Fibroblast of the aortic adventitia (primary cell): Measurements from ENCODE around the gene ASAP3. TPM values are rescaled to one million over a fixed set of nuclear protein-coding genes. Genes with fewer than 3 reads are reported as not detected.
A peak's percentile ranks its signal among the peaks of the same experiment; 100 is the strongest.

Experiments
- DNase-seq: peaks from one replicate; pipeline ENCODE4 v3.0.0-alpha.2; 2010; ENCODE audit warnings: low read depth
- H3K4me3 ChIP-seq: 2 replicates; pipeline ENCODE4 v1.5.1; 2011; ENCODE audit warnings: low read depth, mild to moderate bottlenecking, control low read depth, low read length, moderate library complexity
- total RNA-seq: library from RNA; depleted of rRNA; stranded (reverse); fragments of >200 nt; gene quantifications from 2 replicates; pipeline ENCODE4 v1.2.3, GENCODE V29; 2012; ENCODE audit warnings: low replicate concordance
- TF ChIP-seq, protein P1 (sequence below): IDR thresholded peaks from 2 replicates; pipeline ENCODE4 v1.5.1; 2011; ENCODE audit warnings: mild to moderate bottlenecking, low read length, control low read depth, inconsistent platforms; ENCODE audit not compliant: insufficient read depth

The ASAP3 gene
- total RNA-seq, 1 donor = 46.9 TPM

DNA sequence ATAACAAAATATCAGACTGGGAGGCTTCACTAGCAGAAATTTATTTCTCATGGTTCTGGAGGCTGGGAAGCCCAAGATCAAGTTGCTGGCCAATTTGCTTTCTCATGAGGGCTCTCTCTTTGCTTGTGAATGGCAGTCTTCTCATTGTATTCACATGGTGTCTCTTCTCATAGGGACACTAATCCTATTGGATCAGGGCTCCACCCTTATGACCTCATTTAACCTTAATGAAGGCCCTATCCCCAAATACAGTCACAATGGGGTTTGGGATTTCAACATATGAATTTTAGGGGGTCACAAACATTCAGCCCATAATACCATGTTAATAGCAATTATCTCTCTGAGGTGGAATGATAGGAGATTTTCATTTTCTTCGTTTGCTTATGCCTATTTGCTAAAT, 84.8 kb downstream of the ASAP3 start:
- TF ChIP-seq, protein P1, sequence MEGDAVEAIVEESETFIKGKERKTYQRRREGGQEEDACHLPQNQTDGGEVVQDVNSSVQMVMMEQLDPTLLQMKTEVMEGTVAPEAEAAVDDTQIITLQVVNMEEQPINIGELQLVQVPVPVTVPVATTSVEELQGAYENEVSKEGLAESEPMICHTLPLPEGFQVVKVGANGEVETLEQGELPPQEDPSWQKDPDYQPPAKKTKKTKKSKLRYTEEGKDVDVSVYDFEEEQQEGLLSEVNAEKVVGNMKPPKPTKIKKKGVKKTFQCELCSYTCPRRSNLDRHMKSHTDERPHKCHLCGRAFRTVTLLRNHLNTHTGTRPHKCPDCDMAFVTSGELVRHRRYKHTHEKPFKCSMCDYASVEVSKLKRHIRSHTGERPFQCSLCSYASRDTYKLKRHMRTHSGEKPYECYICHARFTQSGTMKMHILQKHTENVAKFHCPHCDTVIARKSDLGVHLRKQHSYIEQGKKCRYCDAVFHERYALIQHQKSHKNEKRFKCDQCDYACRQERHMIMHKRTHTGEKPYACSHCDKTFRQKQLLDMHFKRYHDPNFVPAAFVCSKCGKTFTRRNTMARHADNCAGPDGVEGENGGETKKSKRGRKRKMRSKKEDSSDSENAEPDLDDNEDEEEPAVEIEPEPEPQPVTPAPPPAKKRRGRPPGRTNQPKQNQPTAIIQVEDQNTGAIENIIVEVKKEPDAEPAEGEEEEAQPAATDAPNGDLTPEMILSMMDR = no peak
- no peak for DNase-seq
- H3K4me3 ChIP-seq = no peak overlapping the region

DNA sequence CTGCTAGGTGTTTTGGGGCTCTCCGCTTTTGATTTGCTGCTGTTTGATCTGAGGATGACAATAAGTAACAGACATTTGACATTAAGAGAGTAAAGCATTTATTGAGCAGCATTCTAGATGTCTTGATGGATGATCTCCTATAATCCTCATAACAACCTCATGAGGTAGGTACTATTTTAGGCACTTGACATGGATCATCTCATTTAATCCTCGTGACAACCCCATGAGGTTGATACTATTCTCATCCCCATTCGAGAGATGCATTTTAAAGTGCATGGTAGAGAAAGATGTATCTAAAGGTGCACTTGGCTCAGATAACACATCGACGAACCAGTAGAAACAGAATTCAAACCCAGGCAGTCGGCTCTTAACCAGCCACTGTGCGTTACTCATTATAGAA, 86.1 kb downstream of the ASAP3 start:
- DNase-seq = no peak
- TF ChIP-seq, protein P1 = no peak
- H3K4me3 ChIP-seq = no peak overlapping the region

DNA sequence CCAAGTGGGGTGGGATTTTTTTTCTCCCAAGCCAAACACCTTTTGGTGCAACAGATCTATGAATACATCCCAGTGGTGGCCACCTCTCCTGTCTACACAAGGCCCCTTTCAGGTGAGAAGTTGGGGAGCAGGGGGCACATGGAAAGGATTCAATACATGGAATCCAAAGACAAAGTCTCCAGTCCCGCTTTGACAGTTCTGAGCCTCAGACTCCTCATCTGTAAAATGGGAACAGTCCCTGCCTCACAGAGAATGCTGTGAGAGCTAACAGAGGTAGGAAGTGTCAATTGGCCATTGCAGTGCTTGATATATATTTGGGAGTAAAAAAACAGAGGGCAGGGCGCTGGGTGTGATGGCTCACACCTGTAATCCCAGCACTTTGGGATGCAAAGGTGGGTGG, 87.6 kb downstream of the ASAP3 start:
- TF ChIP-seq, protein P1 = no peak

DNA sequence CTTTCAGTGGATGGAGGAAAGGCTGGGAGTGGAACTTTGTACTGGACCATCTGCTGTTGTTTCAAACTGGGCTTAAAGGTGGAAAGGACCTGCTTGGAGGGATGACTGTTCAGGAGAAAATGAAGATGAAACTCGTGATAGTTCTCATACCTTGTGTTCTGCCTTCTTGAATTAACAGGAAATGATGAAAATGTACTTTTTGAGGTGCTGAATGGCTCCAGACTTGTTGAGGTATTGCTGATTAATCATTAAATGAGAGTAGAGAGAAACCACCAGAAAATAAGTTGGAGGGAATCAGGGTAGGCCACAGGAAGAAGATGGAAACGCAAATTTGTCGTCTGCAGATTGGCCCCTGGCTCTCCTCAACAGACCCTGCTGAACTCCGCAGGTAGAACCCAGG, 88.1 kb downstream of the ASAP3 start:
- TF ChIP-seq, protein P1 = no peak
- H3K4me3 ChIP-seq = no peak overlapping the region
- DNase-seq = no peak

More for the DNA sequence above, 87.6 kb downstream of the ASAP3 start:
- no peak for DNase-seq
- no peak overlapping the region for H3K4me3 ChIP-seq

DNA sequence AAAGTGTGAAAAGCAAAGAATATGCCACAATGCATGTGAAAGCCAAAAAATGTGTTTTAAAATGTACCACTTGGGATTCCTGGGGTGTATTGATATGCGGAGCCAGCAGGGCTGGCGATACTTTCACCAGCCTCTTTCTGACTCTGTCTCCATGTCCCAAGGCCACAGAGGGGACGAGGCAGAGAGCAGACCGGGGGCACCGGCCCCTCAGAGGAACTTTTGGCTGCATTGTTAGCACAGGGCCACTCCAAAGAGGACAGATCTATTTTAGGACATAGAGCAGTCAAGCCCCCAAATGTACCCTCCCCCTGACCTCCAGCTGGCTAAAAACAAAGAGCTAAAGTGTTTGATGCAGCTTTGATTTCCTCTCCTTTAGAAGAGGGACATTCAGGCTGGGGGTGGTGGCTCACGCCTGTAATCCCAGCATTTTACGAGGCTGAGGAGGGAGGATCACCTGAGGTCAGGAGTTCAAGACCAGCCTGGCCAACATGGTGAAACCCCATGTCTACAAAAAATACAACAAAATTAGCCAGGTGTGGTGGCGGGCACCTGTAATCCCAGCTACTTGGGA, 88.7 kb downstream of the ASAP3 start:
- DNase-seq = no peak
- TF ChIP-seq, protein P1 = no peak
- H3K4me3 ChIP-seq = peak overlapping the region; percentile 17

DNA sequence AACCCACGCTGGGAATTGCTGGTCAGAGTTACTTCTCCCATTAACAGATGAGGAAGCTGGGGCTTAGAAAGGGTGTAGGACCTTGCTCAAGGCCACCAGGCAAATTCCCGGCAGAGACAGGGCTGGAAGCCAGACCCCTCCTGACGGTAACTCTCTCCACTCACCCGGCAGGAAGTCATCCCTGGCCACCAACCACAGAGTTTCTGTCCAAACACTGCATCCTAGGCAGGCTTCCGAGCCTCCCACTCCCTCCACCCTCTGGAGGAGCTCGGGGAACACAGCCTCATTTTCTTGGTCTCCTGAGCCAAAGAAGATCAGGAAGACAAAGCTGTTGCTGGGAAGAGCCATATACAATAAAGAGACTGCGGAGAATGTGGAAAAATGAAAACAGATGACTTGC, 89.3 kb downstream of the ASAP3 start:
- H3K4me3 ChIP-seq = peak overlapping the region; percentile 25
- DNase-seq = peak; percentile 92
- TF ChIP-seq, protein P1 = peak; percentile 27

DNA sequence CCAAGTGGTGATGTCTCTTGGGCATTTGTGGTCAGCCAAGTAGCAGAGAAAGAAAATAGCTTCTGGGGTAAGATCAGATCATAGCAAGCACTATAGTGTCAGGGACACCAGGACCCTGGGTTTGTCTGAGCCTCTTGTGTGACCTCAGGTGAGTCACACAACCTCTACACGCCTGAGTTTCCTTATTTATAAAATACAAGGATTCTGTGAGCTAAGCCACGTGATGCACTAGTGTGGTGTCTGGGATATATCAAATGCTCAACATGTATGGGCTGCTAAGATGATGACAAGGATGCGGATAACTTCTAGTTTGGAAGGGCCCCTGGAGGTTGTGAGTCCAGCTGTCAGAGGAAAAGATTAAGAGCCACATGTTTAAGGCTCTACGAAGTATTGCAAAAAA, 89.8 kb downstream of the ASAP3 start:
- peak; percentile 96 for DNase-seq
- no peak overlapping the region for H3K4me3 ChIP-seq
- TF ChIP-seq, protein P1 = no peak
